K562 (cell line): ENCODE measurements around the gene ANKRD23. TPM values are rescaled to one million over a fixed set of nuclear protein-coding genes. Genes with fewer than 3 reads are reported as not detected.

Experiments used
- ATAC-seq: fragments of 200-7000 bp; cut with Tn5 transposase; 3 replicates; pipeline ENCODE4 v1.9.1; 2020; ENCODE audit warnings: moderate library complexity
- BruUV-seq: library from RNA; stranded (reverse); fragments of 400-500 nt; replicated peaks from 2 replicates; lab custom pipeline; 2021; lab: Mats Ljungman, UMichigan
- CTCF ChIA-PET: fragments of 300-600 bp; formaldehyde crosslinking; extraction: SDS; loops from one replicate; lab custom pipeline; 2021; ENCODE audit warnings: low intra/inter-chr PET ratio; lab: Yijun Ruan, JAX
- POLR2A ChIA-PET: fragments of 300-600, 350-650 bp; sonication (Branson Sonifier 250); formaldehyde crosslinking; extraction: SDS; loops from one replicate; lab custom pipeline; 2021; ENCODE audit warnings: antibody characterized with exemption, inconsistent platforms; lab: Yijun Ruan, JAX
- DNase-seq, 4 experiments: peaks; one replicate each; pipeline versions ENCODE4 v3.0.0 to v3.0.0-alpha.2; 2011 to 2018; ENCODE audit warnings: low spot score in 3 of 4, mixed read lengths in 3 of 4; ENCODE audit errors: extremely low read depth in 1 of 4
- FAIRE-seq: peaks from 2 replicates; lab custom pipeline; 2011; peaks lifted over from hg19 to GRCh38; lab: Jason Lieb, UNC
- H2AFZ ChIP-seq: 2 replicates; pipeline ENCODE4 v1.6.0; 2011; ENCODE audit warnings: low read depth, low read length, control low read depth, inconsistent platforms
- H3K27ac ChIP-seq: fragments of 200-600 bp; 3 replicates; pipeline ENCODE4 v1.8.0; 2011; ENCODE audit warnings: low read depth, mild to moderate bottlenecking, control low read depth, inconsistent platforms, low read length, moderate library complexity, mixed read lengths; ENCODE audit errors: extremely low read depth
- H3K27me3 ChIP-seq, 2 experiments: fragments of 300-600 bp in 1 of 2; 2 replicates in 1 of 2; 3 replicates in 1 of 2; pipeline versions ENCODE4 v1.6.0 to v1.8.0; 2011; ENCODE audit warnings: inconsistent platforms in 2 of 2, low read length in 2 of 2, mild to moderate bottlenecking in 1 of 2, mixed read lengths in 1 of 2, moderate library complexity in 1 of 2; ENCODE audit not compliant: control insufficient read depth in 2 of 2, insufficient read depth in 2 of 2
- H3K36me3 ChIP-seq: fragments of 300-600 bp; 3 replicates; pipeline ENCODE4 v1.8.0; 2011; ENCODE audit warnings: mild to moderate bottlenecking, low read length, inconsistent platforms; ENCODE audit not compliant: control insufficient read depth, insufficient read depth
- H3K4me1 ChIP-seq, 2 experiments: fragments of 200-600 bp in 1 of 2; replicated peaks in 1 of 2; 2 replicates in 1 of 2; 3 replicates in 1 of 2; pipeline versions ENCODE4 v1.5.1 to v1.8.0; 2011; ENCODE audit warnings: inconsistent platforms in 2 of 2, low read length in 2 of 2, mild to moderate bottlenecking in 1 of 2, mixed read lengths in 1 of 2, moderate library complexity in 1 of 2; ENCODE audit not compliant: control insufficient read depth in 2 of 2, insufficient read depth in 2 of 2
- H3K4me2 ChIP-seq: 2 replicates; pipeline ENCODE4 v1.6.1; 2011; ENCODE audit warnings: low read length, control low read depth, inconsistent platforms, mixed read lengths; ENCODE audit not compliant: insufficient read depth
- H3K4me3 ChIP-seq: fragments of 200-600 bp; sonication (generic), shearing (Covaris generic); 2 replicates; pipeline ENCODE4 v1.5.1; 2016; ENCODE audit warnings: control low read depth, inconsistent platforms
- H3K79me2 ChIP-seq: fragments of 200-600 bp; 3 replicates; pipeline ENCODE4 v1.8.0; 2011; ENCODE audit warnings: low read length, inconsistent platforms; ENCODE audit not compliant: control insufficient read depth, insufficient read depth
- H3K9ac ChIP-seq, 2 experiments: 2 replicates each; pipeline versions ENCODE4 v1.6.0 to v1.6.1; 2011; ENCODE audit warnings: low read depth in 2 of 2, low read length in 2 of 2, control low read depth in 1 of 2, inconsistent platforms in 1 of 2, mild to moderate bottlenecking in 1 of 2, mixed read lengths in 1 of 2; ENCODE audit not compliant: insufficient read depth in 1 of 2
- H3K9me1 ChIP-seq: one replicate; pipeline ENCODE4 v1.6.0; 2011; ENCODE audit warnings: inconsistent platforms, mild to moderate bottlenecking, low read length, moderate library complexity; ENCODE audit not compliant: control insufficient read depth, insufficient read depth
- H3K9me3 ChIP-seq: replicated peaks from 2 replicates; pipeline ENCODE4 v1.5.1; 2011; ENCODE audit warnings: low read depth, low read length, inconsistent platforms; ENCODE audit not compliant: control insufficient read depth, insufficient read depth
- H4K20me1 ChIP-seq: replicated peaks from 2 replicates; pipeline ENCODE4 v1.6.1; 2011; ENCODE audit warnings: low read length, inconsistent platforms, mixed read lengths; ENCODE audit not compliant: control insufficient read depth, insufficient read depth
- AFF4 ChIP-seq: sonication (generic); formaldehyde crosslinking; IDR thresholded peaks from 2 replicates; pipeline ENCODE4 v1.8.0; 2023; ENCODE audit warnings: mild to moderate bottlenecking, missing genetic modification reagents
- ARID1B ChIP-seq: fragments of 450-650 bp; IDR thresholded peaks from 2 replicates; pipeline ENCODE4 v1.6.1; 2016; ENCODE audit warnings: antibody characterized with exemption, mild to moderate bottlenecking, inconsistent platforms
- BMI1 ChIP-seq: fragments of 150-350 bp; IDR thresholded peaks from 2 replicates; pipeline ENCODE4 v1.6.1; 2014; ENCODE audit warnings: low read length
- CTBP1 ChIP-seq: fragments of 450-650 bp; IDR thresholded peaks from 2 replicates; pipeline ENCODE4 v1.6.1; 2016; ENCODE audit warnings: borderline replicate concordance
- HEY1 ChIP-seq: fragments of 250-450 bp; sonication (Bioruptor Pico); IDR thresholded peaks from 2 replicates; pipeline ENCODE4 v1.5.0; 2020; ENCODE audit warnings: mild to moderate bottlenecking, moderate library complexity, borderline replicate concordance
- KDM1A ChIP-seq, 2 experiments: fragments of 450-650 bp; IDR thresholded peaks; 2 replicates each; pipeline ENCODE4 v1.6.1; 2016; ENCODE audit warnings: mild to moderate bottlenecking in 2 of 2
- LARP7 ChIP-seq: fragments of 450-650 bp; IDR thresholded peaks from 2 replicates; pipeline ENCODE4 v1.6.1; 2016
- NFRKB ChIP-seq: fragments of 450-650 bp; IDR thresholded peaks from 2 replicates; pipeline ENCODE4 v1.6.1; 2016; ENCODE audit warnings: low read depth
- POLR2AphosphoS5 ChIP-seq: IDR thresholded peaks from 2 replicates; pipeline ENCODE4 v1.6.1; 2011; ENCODE audit warnings: mild to moderate bottlenecking, low read depth, low read length, moderate library complexity; ENCODE audit not compliant: control insufficient read depth, insufficient read depth
- SMARCC2 ChIP-seq: fragments of 450-650 bp; IDR thresholded peaks from 2 replicates; pipeline ENCODE4 v1.6.1; 2017; ENCODE audit warnings: antibody characterized with exemption, moderate library complexity, mild to moderate bottlenecking, low read depth
- SNRNP70 ChIP-seq: fragments of 200-400 bp; formaldehyde crosslinking; optimal IDR thresholded peaks from 2 replicates; pipeline ENCODE3; 2017; ENCODE audit warnings: low read depth, low read length
- SREBF2 ChIP-seq: sonication (generic); formaldehyde crosslinking; IDR thresholded peaks from 2 replicates; pipeline ENCODE4 v1.4.0; 2020; ENCODE audit warnings: mild to moderate bottlenecking, missing genetic modification reagents
- ZNF133 ChIP-seq: fragments of 250-450 bp; sonication (Bioruptor Pico); IDR thresholded peaks from 2 replicates; pipeline ENCODE4 v1.4.0; 2020; ENCODE audit warnings: mild to moderate bottlenecking
- WGBS: fragments of 100-300 bp; shearing (Covaris generic); methylation state at CpG from one replicate; pipeline ENCODE4 v1.1.6; 2016; ENCODE audit warnings: low coverage, mixed read lengths; ENCODE audit not compliant: insufficient coverage; ENCODE audit errors: missing lambda C conversion rate; 5-methylcytosine and 5-hydroxymethylcytosine counted together
- in situ Hi-C: fragments of 300-500 bp; cut with MboI; formaldehyde crosslinking; loops from 4 replicates; pipeline ENCODE4 v1.15.0; 2018; ENCODE audit warnings: inconsistent platforms, mixed read lengths
- intact Hi-C: fragments of 100-400 bp; cut with micrococcal nuclease; formaldehyde crosslinking; loops from 2 replicates; pipeline ENCODE4 v1.14.2; 2022
- polyA plus RNA-seq, 8 experiments: library from polyadenylated mRNA; depleted of rRNA in 4 of 8; stranded (reverse) in 5 of 8; unstranded in 3 of 8; fragments of >200 nt; fragmentation: Nextera tagmentation in 2 of 8; fragmentation: Illumina TruSeq in 1 of 8; extraction: Ambion mirVana in 2 of 8; extraction: Trizol in 1 of 8; gene quantifications; 2 replicates each; pipeline versions ENCODE4 v1.2.1 to v1.2.3, GENCODE V29; 2011 to 2014; ENCODE audit warnings: inconsistent platforms in 1 of 8, missing spikeins in 1 of 8
- total RNA-seq, 7 experiments: library from RNA; depleted of rRNA in 6 of 7; stranded (reverse); fragments of >200 nt in 6 of 7; fragmentation: Illumina TruSeq in 2 of 7; extraction: Trizol in 2 of 7; gene quantifications; 2 replicates each; pipeline versions ENCODE4 v1.2.1 to v1.2.3, GENCODE V29; 2011 to 2021; ENCODE audit warnings: low replicate concordance in 1 of 7
- TF ChIP-seq, protein P1 (sequence below): fragments of 250-450 bp; sonication (Bioruptor Pico); IDR thresholded peaks from 2 replicates; pipeline ENCODE4 v1.8.0; 2021; ENCODE audit warnings: moderate library complexity, mild to moderate bottlenecking, inconsistent platforms
- TF ChIP-seq, protein P2 (sequence below): IDR thresholded peaks from 2 replicates; pipeline ENCODE4 v1.6.1; 2012; ENCODE audit warnings: low read depth, low read length, improper control_type of control experiment, borderline replicate concordance

Gene ANKRD23
- total and polyA plus RNA-seq, 9 of the 15 experiments (the other 6 are each of a cell fraction or from before 2014, with no cell fraction given), result 0.32 to 4.8 (median 2.8) TPM

GRCh38 chr2:96819128-96819875 lies 24.5 kb downstream of the ANKRD23 start:
- peak; percentile 86 for FAIRE-seq
- Histone ChIP-seq H3K4me2 (peak overlapping the region; percentile 3; the same call in 1 of the 2 replicates), H3K9me1 (peaks cover 21% of the 10 kb centered on the region), H3K4me3 (no peak overlapping the region), H3K9me3 (no peaks in the 10 kb centered on the region), H2AFZ (no peak overlapping the region), H3K27ac (no peak overlapping the region), H3K79me2 (peaks cover 53% of the 10 kb centered on the region), H3K9ac (peak overlapping the region in 1 of 2 experiments; percentile 88; a peak in 2 of 4 replicates), H3K4me1 (peaks cover 34 to 49% of the 10 kb centered on the region in 2 experiments), H4K20me1 (peaks cover 42% of the 10 kb centered on the region), H3K36me3 (peaks cover 43% of the 10 kb centered on the region), H3K27me3 (no peaks in the 10 kb centered on the region)
- ATAC-seq, result peak; percentile 20
- no TSS peak for BruUV-seq
- DNase-seq, result peak; percentile 54 to 76 (median 67)
- ChIA-PET POLR2A (interaction anchor here (0.6 to 2.3 kb wide), 6 partner anchors 9 to 95 kb away, joined by 3 to 8 read pairs (median 4); no protein-coding TSS in a partner anchor), CTCF (interaction anchor here (0.5 kb wide), 1 partner anchor 161 kb away, joined by 3 read pairs; no protein-coding TSS in a partner anchor)
- intact Hi-C loops (loop anchor here (5.0 kb wide), 1 partner anchor 57 kb away; the partner anchor contains the start of gene CNNM4), in situ Hi-C loops (no loop called here)
- 43% methylated on average over 10 of the region's 10 CpGs for WGBS
- TF ChIP-seq ARID1B (peak; percentile 82), KDM1A (IDR thresholded peaks at IDR 0.05) (peak in 1 of 2 experiments; percentile 56; a peak in 2 of 4 replicates), BMI1 (no peak), NFRKB (no peak), SNRNP70 (no peak), LARP7 (no peak), CTBP1 (peak; percentile 73), SMARCC2 (0 out of 2 replicates have a peak, but pooled peaks have one; percentile 31), SREBF2 (CRISPR knock-in tag) (no peak), AFF4 (CRISPR knock-in tag) (no peak), HEY1 (CRISPR knock-in tag) (no peak), ZNF133 (no peak), POLR2AphosphoS5 (0 out of 2 replicates have a peak, but pooled peaks have one; percentile 16)
- TF ChIP-seq, protein P1, sequence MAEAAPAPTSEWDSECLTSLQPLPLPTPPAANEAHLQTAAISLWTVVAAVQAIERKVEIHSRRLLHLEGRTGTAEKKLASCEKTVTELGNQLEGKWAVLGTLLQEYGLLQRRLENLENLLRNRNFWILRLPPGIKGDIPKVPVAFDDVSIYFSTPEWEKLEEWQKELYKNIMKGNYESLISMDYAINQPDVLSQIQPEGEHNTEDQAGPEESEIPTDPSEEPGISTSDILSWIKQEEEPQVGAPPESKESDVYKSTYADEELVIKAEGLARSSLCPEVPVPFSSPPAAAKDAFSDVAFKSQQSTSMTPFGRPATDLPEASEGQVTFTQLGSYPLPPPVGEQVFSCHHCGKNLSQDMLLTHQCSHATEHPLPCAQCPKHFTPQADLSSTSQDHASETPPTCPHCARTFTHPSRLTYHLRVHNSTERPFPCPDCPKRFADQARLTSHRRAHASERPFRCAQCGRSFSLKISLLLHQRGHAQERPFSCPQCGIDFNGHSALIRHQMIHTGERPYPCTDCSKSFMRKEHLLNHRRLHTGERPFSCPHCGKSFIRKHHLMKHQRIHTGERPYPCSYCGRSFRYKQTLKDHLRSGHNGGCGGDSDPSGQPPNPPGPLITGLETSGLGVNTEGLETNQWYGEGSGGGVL (CRISPR knock-in tag), result no peak
- TF ChIP-seq, protein P2, sequence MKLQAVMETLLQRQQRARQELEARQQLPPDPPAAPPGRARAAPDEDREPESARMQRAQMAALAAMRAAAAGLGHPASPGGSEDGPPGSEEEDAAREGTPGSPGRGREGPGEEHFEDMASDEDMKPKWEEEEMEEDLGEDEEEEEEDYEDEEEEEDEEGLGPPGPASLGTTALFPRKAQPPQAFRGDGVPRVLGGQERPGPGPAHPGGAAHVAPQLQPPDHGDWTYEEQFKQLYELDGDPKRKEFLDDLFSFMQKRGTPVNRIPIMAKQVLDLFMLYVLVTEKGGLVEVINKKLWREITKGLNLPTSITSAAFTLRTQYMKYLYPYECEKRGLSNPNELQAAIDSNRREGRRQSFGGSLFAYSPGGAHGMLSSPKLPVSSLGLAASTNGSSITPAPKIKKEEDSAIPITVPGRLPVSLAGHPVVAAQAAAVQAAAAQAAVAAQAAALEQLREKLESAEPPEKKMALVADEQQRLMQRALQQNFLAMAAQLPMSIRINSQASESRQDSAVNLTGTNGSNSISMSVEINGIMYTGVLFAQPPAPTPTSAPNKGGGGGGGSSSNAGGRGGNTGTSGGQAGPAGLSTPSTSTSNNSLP, result no peak
